Measurements from ENCODE around the gene MYO1E. TPM values are rescaled to one million over a fixed set of nuclear protein-coding genes. Genes with fewer than 3 reads are reported as not detected.

Gene MYO1E
- total and polyA plus RNA-seq, 2 of the 4 experiments (the other 2 are of a cell fraction) = 13.4 to 37.3 TPM

- peaks cover 5% of the 10 kb centered on the region for H3K4me1 ChIP-seq (ENCODE audit: control insufficient read depth, insufficient read depth, low read length)
- dilution Hi-C loops (cut with HindIII; ENCODE audit: low sequenced_read_pairs, unreplicated experiment) = no loop called here
- no CpG with 5 or more reads among the region's 2 CpGs for WGBS, 2 experiments (ENCODE audit: extremely low coverage in 2 of 2, insufficient read length in 1 of 2)
- peaks cover 26% of the 10 kb centered on the region for H3K36me3 ChIP-seq (ENCODE audit: control insufficient read depth, insufficient read depth, low read length)
- no peak overlapping the region for H3K23ac ChIP-seq (ENCODE audit: low read depth, low read length)
- peaks cover 0 to 6% of the 10 kb centered on the region in 2 experiments; a peak in 2 of 4 replicates for H3K79me1 ChIP-seq (ENCODE audit: low read depth in 1 of 2, low read length in 2 of 2)
- H2AK5ac ChIP-seq (ENCODE audit: low read depth, low read length) = no peak overlapping the region
- no peak overlapping the region for H3K4me2 ChIP-seq (ENCODE audit: low read depth, low read length)
- no TSS peak for BruUV-seq (replicated peaks)
- H3K9ac ChIP-seq (ENCODE audit: low read depth, low read length) = no peak overlapping the region
- no peak overlapping the region for H3K4ac ChIP-seq (ENCODE audit: low read depth, low read length)
- CTCF ChIA-PET = interaction anchor here (1.1 kb wide), 1 partner anchor 24 kb away, joined by 3 read pairs; no protein-coding TSS in a partner anchor
- H3K56ac ChIP-seq (ENCODE audit: extremely low read depth, insufficient read depth, low read length) = no peak overlapping the region
- H3K27ac ChIP-seq (ENCODE audit: insufficient read depth, low read length) = no peak overlapping the region
- in situ Hi-C loops (cut with MboI; ENCODE audit: low sequenced_read_pairs) = loop anchor here (5.0 kb wide), 1 partner anchor 342 kb away; no protein-coding TSS in a partner anchor
- H3K18ac ChIP-seq (ENCODE audit: low read depth, low read length) = no peak overlapping the region
- intact Hi-C loops (cut with micrococcal nuclease) = no loop called here
- no peak for DNase-seq
- H2AK9ac ChIP-seq (replicated peaks; ENCODE audit: low read depth, low read length, poor library complexity) = no peak overlapping the region
- TF ChIP-seq ELK1 (IDR thresholded peaks at IDR 0.05; ENCODE audit: borderline replicate concordance, low read depth, low read length) (no peak), RAD21 (IDR thresholded peaks at IDR 0.05; ENCODE audit: low read length) (no peak), RCOR1 (IDR thresholded peaks at IDR 0.05; ENCODE audit: insufficient replicate concordance, low read length) (no peak), MAZ (IDR thresholded peaks at IDR 0.05; ENCODE audit: borderline replicate concordance, low read depth, low read length) (no peak), MAFK (IDR thresholded peaks at IDR 0.05; ENCODE audit: low read depth, low read length) (no peak), MXI1 (IDR thresholded peaks at IDR 0.05; ENCODE audit: borderline replicate concordance, low read depth, low read length) (no peak), CEBPB (IDR thresholded peaks at IDR 0.05; ENCODE audit: low read depth, low read length) (no peak), POLR2A (IDR thresholded peaks at IDR 0.05; ENCODE audit: low read depth, low read length) (no peak)
- no peak overlapping the region; the same call in 1 of the 2 replicates for H4K5ac ChIP-seq (ENCODE audit: low read depth, low read length)
- no peak overlapping the region for H4K8ac ChIP-seq (ENCODE audit: low read depth in 2 of 2, low read length in 2 of 2)
- no peak overlapping the region for H3K4me3 ChIP-seq (ENCODE audit: insufficient read depth, low read depth, low read length)
- POLR2A ChIA-PET (ENCODE audit: unreplicated experiment) = no interaction called here
- H2BK5ac ChIP-seq (ENCODE audit: low read depth, low read length, poor library complexity, severe bottlenecking) = no peak overlapping the region
- no peaks in the 10 kb centered on the region for H3K9me3 ChIP-seq (ENCODE audit: control insufficient read depth, insufficient read depth, low read length)
- H3K14ac ChIP-seq (replicated peaks; ENCODE audit: low read depth, low read length) = 0 out of 2 replicates have a peak overlapping the region, but pooled peaks have one; percentile 14
- H4K20me1 ChIP-seq (ENCODE audit: insufficient read depth, low read length) = no peaks in the 10 kb centered on the region
- no peak overlapping the region for H2BK15ac ChIP-seq (ENCODE audit: low read depth, low read length)
- no peaks in the 10 kb centered on the region for H3K27me3 ChIP-seq (ENCODE audit: control insufficient read depth, insufficient read depth, low read length)
- no peak overlapping the region for H2AFZ ChIP-seq (replicated peaks; ENCODE audit: low read length, poor library complexity)
- peak overlapping the region; percentile 28; the same call in 1 of the 2 replicates for H2BK120ac ChIP-seq (ENCODE audit: low read depth, low read length)
- no peak overlapping the region for H4K91ac ChIP-seq (ENCODE audit: insufficient read depth, low read depth, low read length)
- H2BK20ac ChIP-seq (ENCODE audit: low read depth, low read length) = no peak overlapping the region; the same call in 1 of the 2 replicates
- peaks cover 3% of the 10 kb centered on the region; the same call in 1 of the 2 replicates for H3K9me1 ChIP-seq (ENCODE audit: insufficient read depth, low read length)
- ATAC-seq (ENCODE audit: low read depth) = no peak
Measured at GRCh38 chr15:59150185-59150584, 222.5 kb downstream of the MYO1E start.

All from IMR-90 (cell line).